Keratinocyte (primary cell): Measurements from ENCODE around the gene DAPK2. TPM values are rescaled to one million over a fixed set of nuclear protein-coding genes. Genes with fewer than 3 reads are reported as not detected.
"Not testable (repeated sequence)": the region's sequence is repeated elsewhere in the genome, so short reads cannot be mapped to it uniquely, and the experiment has no call there.

Experiments
- DNase-seq: peaks from one replicate; pipeline ENCODE4 v3.0.0-alpha.2; 2011; ENCODE audit warnings: low read depth, missing footprints, low spot score
- FAIRE-seq: peaks from 2 replicates; lab custom pipeline; 2011; peaks lifted over from hg19 to GRCh38; lab: Jason Lieb, UNC
- H2AFZ ChIP-seq: 2 replicates; pipeline ENCODE4 v1.6.0; 2012; ENCODE audit warnings: low read length, control low read depth, inconsistent platforms; ENCODE audit not compliant: control insufficient read depth
- H3K27ac ChIP-seq: 2 replicates; pipeline ENCODE4 v1.5.1; 2011; ENCODE audit warnings: low read length; ENCODE audit not compliant: control insufficient read depth, insufficient read depth
- H3K27me3 ChIP-seq: 3 replicates; pipeline ENCODE4 v1.6.0; 2011; ENCODE audit warnings: low read length; ENCODE audit not compliant: control insufficient read depth, insufficient read depth; ENCODE audit errors: extremely low read depth
- H3K36me3 ChIP-seq, 2 experiments: 2 replicates in 1 of 2; 3 replicates in 1 of 2; pipeline ENCODE4 v1.5.1; 2011; ENCODE audit warnings: low read length in 2 of 2, mild to moderate bottlenecking in 1 of 2; ENCODE audit not compliant: control insufficient read depth in 2 of 2, insufficient read depth in 2 of 2; ENCODE audit errors: extremely low read depth in 1 of 2
- H3K4me1 ChIP-seq: 3 replicates; pipeline ENCODE4 v1.5.1; 2011; ENCODE audit warnings: low read length; ENCODE audit not compliant: control insufficient read depth, insufficient read depth; ENCODE audit errors: extremely low read depth
- H3K4me2 ChIP-seq: 3 replicates; pipeline ENCODE4 v1.6.0; 2011; ENCODE audit warnings: low read depth, low read length; ENCODE audit not compliant: control insufficient read depth, insufficient read depth; ENCODE audit errors: extremely low read depth
- H3K4me3 ChIP-seq, 3 experiments: fragments of 200-600 bp in 1 of 3; sonication (generic) in 1 of 3; 2 replicates in 2 of 3; 3 replicates in 1 of 3; pipeline ENCODE4 v1.5.1; 2011 to 2016; ENCODE audit warnings: low read length in 3 of 3, mild to moderate bottlenecking in 3 of 3, control low read depth in 2 of 3, inconsistent platforms in 1 of 3, low read depth in 1 of 3, mixed read lengths in 1 of 3, mixed run types in 1 of 3, moderate library complexity in 1 of 3; ENCODE audit not compliant: control insufficient read depth in 2 of 3, insufficient read depth in 2 of 3; ENCODE audit errors: extremely low read depth in 1 of 3
- H3K79me2 ChIP-seq: 2 replicates; pipeline ENCODE4 v1.6.0; 2012; ENCODE audit warnings: low read length; ENCODE audit not compliant: control insufficient read depth, insufficient read depth
- H3K9ac ChIP-seq: 3 replicates; pipeline ENCODE4 v1.6.0; 2011; ENCODE audit warnings: low read length; ENCODE audit not compliant: control insufficient read depth, insufficient read depth; ENCODE audit errors: extremely low read depth
- H3K9me1 ChIP-seq: 3 replicates; pipeline ENCODE4 v1.6.0; 2011; ENCODE audit warnings: low read length; ENCODE audit not compliant: control insufficient read depth, insufficient read depth; ENCODE audit errors: extremely low read depth
- H3K9me3 ChIP-seq: 2 replicates; pipeline ENCODE4 v1.5.1; 2012; ENCODE audit warnings: low read depth, low read length; ENCODE audit not compliant: control insufficient read depth
- H4K20me1 ChIP-seq: 3 replicates; pipeline ENCODE4 v1.6.0; 2011; ENCODE audit warnings: low read length; ENCODE audit not compliant: control insufficient read depth, insufficient read depth; ENCODE audit errors: extremely low read depth
- CTCF ChIP-seq, 3 experiments: IDR thresholded peaks in 1 of 3; conservative IDR thresholded peaks in 1 of 3; optimal IDR thresholded peaks in 1 of 3; 2 replicates in 2 of 3; 3 replicates in 1 of 3; pipeline versions ENCODE3 to v1.5.1; 2011; ENCODE audit warnings: low read length in 3 of 3, mild to moderate bottlenecking in 3 of 3, moderate library complexity in 2 of 3, control low read depth in 1 of 3, inconsistent platforms in 1 of 3; ENCODE audit not compliant: insufficient read depth in 2 of 3; ENCODE audit errors: extremely low read depth in 1 of 3
- EZH2 ChIP-seq: IDR thresholded peaks from one replicate; pipeline ENCODE4 v1.6.1; 2012; ENCODE audit warnings: inconsistent platforms, mild to moderate bottlenecking, low read length, moderate library complexity
- dilution Hi-C: fragments of 300-500 bp; cut with MboI; formaldehyde crosslinking; loops from one replicate; pipeline ENCODE4 v1.7.0; 2020; ENCODE audit warnings: low sequenced_read_pairs; ENCODE audit not compliant: extremely low pct_ligation_motif_present
- polyA plus RNA-seq, 5 experiments: library from polyadenylated mRNA; depleted of rRNA in 3 of 5; stranded (reverse) in 3 of 5; stranded (forward) in 1 of 5; unstranded in 1 of 5; fragments of >200 nt; gene quantifications; 1 replicate in 1 of 5; 2 replicates in 3 of 5; 3 replicates in 1 of 5; pipeline versions ENCODE4 v1.2.1 to v1.2.3, GENCODE V29; 2011 to 2012; ENCODE audit warnings: missing spikeins in 2 of 5, low read depth in 1 of 5, low replicate concordance in 1 of 5

Gene DAPK2
- polyA plus RNA-seq, 1 donor (not counting 4 experiments of a cell fraction or from before 2014, with no cell fraction given), result 1.4 TPM

- Histone ChIP-seq H3K36me3 (peaks cover 2 to 10% of the 10 kb centered on the region in 2 experiments), H3K79me2 (peaks cover 41% of the 10 kb centered on the region), H2AFZ (no peak overlapping the region), H3K27ac (no peak overlapping the region), H4K20me1 (no peaks in the 10 kb centered on the region), H3K4me1 (peaks cover 15% of the 10 kb centered on the region), H3K27me3 (no peaks in the 10 kb centered on the region), H3K9ac (no peak overlapping the region), H3K4me2 (no peak overlapping the region), H3K9me1 (no peaks in the 10 kb centered on the region), H3K9me3 (no peaks in the 10 kb centered on the region), H3K4me3 (no peak overlapping the region)
- DNase-seq (no peak), FAIRE-seq (no peak)
- TF ChIP-seq EZH2 (no peak), CTCF (optimal IDR thresholded peaks at IDR 0.05 in 1 of 3, IDR thresholded peaks at IDR 0.05 in 1 of 3, conservative IDR thresholded peaks at IDR 0.05 in 1 of 3; ENCODE audit: extremely low read depth in 1 of 3, insufficient read depth in 2 of 3, low read length in 3 of 3) (no peak)
- dilution Hi-C loops, result no loop called here
These were observed 43.4 kb upstream of the DAPK2 start for GRCh38 chr15:64089543-64090280.

GRCh38 chr15:64082757-64083156 lies 36.5 kb upstream of the DAPK2 start:
- H3K9ac ChIP-seq, result no peak overlapping the region
- H3K27me3 ChIP-seq, result no peaks in the 10 kb centered on the region
- peaks cover 3 to 11% of the 10 kb centered on the region in 2 experiments for H3K36me3 ChIP-seq
- FAIRE-seq, result no peak
- no peaks in the 10 kb centered on the region for H4K20me1 ChIP-seq
- H3K4me2 ChIP-seq, result no peak overlapping the region
- peaks cover 14% of the 10 kb centered on the region for H3K79me2 ChIP-seq
- dilution Hi-C loops, result no loop called here
- H3K27ac ChIP-seq, result no peak overlapping the region
- no peaks in the 10 kb centered on the region for H3K9me1 ChIP-seq
- H3K4me1 ChIP-seq, result no peaks in the 10 kb centered on the region
- H3K4me3 ChIP-seq, result no peak overlapping the region
- no peaks in the 10 kb centered on the region for H3K9me3 ChIP-seq
- H2AFZ ChIP-seq, result no peak overlapping the region
- no peak for DNase-seq
- no peak for TF ChIP-seq EZH2
- TF ChIP-seq CTCF (optimal IDR thresholded peaks at IDR 0.05 in 1 of 3, IDR thresholded peaks at IDR 0.05 in 1 of 3, conservative IDR thresholded peaks at IDR 0.05 in 1 of 3; ENCODE audit: extremely low read depth in 1 of 3, insufficient read depth in 2 of 3, low read length in 3 of 3), result no peak

GRCh38 chr15:64073496-64073895 lies 27.2 kb upstream of the DAPK2 start:
- FAIRE-seq, H2AFZ ChIP-seq, H3K9me1 ChIP-seq, H3K4me2 ChIP-seq, H3K4me1 ChIP-seq, H3K9ac ChIP-seq, H3K27ac ChIP-seq, dilution Hi-C loops, H3K9me3 ChIP-seq, DNase-seq, H4K20me1 ChIP-seq, H3K27me3 ChIP-seq, H3K4me3 ChIP-seq, H3K79me2 ChIP-seq: not testable (repeated sequence)
- peaks cover 3 to 17% of the 10 kb centered on the region in 2 experiments for H3K36me3 ChIP-seq
